Parathyroid adenoma (tissue), 2 donors: Measurements from ENCODE around the gene PEF1.

Experiments used
- H2AFZ ChIP-seq: fragments of 300-600 bp; sonication (generic); one replicate; pipeline ENCODE4 v1.7.0; 2017; ENCODE audit warnings: antibody characterized with exemption, mild to moderate bottlenecking
- H3K27ac ChIP-seq: fragments of 300-600 bp; sonication (generic); one replicate; pipeline ENCODE4 v1.7.0; 2017
- H3K27me3 ChIP-seq: fragments of 300-600 bp; sonication (generic); one replicate; pipeline ENCODE4 v1.7.0; 2017; ENCODE audit warnings: low read length; ENCODE audit not compliant: control insufficient read depth, insufficient read depth
- H3K36me3 ChIP-seq: fragments of 300-600 bp; sonication (generic); one replicate; pipeline ENCODE4 v1.7.0; 2017; ENCODE audit warnings: low read length; ENCODE audit not compliant: control insufficient read depth, insufficient read depth
- H3K4me1 ChIP-seq: fragments of 300-600 bp; sonication (generic); one replicate; pipeline ENCODE4 v1.7.0; 2017; ENCODE audit warnings: control low read depth
- H3K4me2 ChIP-seq: fragments of 300-600 bp; sonication (generic); one replicate; pipeline ENCODE4 v1.7.0; 2017; ENCODE audit warnings: low read length
- H3K4me3 ChIP-seq: fragments of 300-600 bp; sonication (generic); one replicate; pipeline ENCODE4 v1.7.0; 2017; ENCODE audit warnings: low read depth, low read length
- H3K79me2 ChIP-seq: fragments of 300-600 bp; sonication (generic); one replicate; pipeline ENCODE4 v1.7.0; 2017; ENCODE audit warnings: control low read depth
- H3K9ac ChIP-seq: fragments of 300-600 bp; sonication (generic); one replicate; pipeline ENCODE4 v1.7.0; 2017; ENCODE audit warnings: mild to moderate bottlenecking
- H3K9me3 ChIP-seq: fragments of 300-600 bp; sonication (generic); one replicate; pipeline ENCODE4 v1.7.0; 2017; ENCODE audit warnings: low read length; ENCODE audit not compliant: control insufficient read depth
- CTCF ChIP-seq: fragments of 300-600 bp; sonication (generic); IDR thresholded peaks from one replicate; pipeline ENCODE4 v1.7.0; 2017; ENCODE audit warnings: antibody characterized with exemption, mild to moderate bottlenecking
- donor health status: primary hyperparathyroidism.

PEF1 gene

GRCh38 chr1:31595836-31596736 is 48.6 kb downstream of the PEF1 start:
- H3K27me3 ChIP-seq, result no peaks in the 10 kb centered on the region
- no peak overlapping the region for H3K27ac ChIP-seq
- no peaks in the 10 kb centered on the region for H3K36me3 ChIP-seq
- no peak overlapping the region for H3K9ac ChIP-seq
- no peak overlapping the region for H3K4me2 ChIP-seq
- H3K4me1 ChIP-seq, result no peaks in the 10 kb centered on the region
- no peaks in the 10 kb centered on the region for H3K9me3 ChIP-seq
- no peak overlapping the region for H3K4me3 ChIP-seq
- no peaks in the 10 kb centered on the region for H3K79me2 ChIP-seq
- H2AFZ ChIP-seq, result no peak overlapping the region
- TF ChIP-seq CTCF, result no peak

GRCh38 chr1:31593770-31594632 is 50.7 kb downstream of the PEF1 start:
- H3K9ac ChIP-seq, result no peak overlapping the region
- no peak overlapping the region for H3K4me3 ChIP-seq

GRCh38 chr1:31593136-31593665 is 51.5 kb downstream of the PEF1 start:
- H3K9me3 ChIP-seq, result no peaks in the 10 kb centered on the region
- no peak overlapping the region for H3K4me3 ChIP-seq
- no peaks in the 10 kb centered on the region for H3K36me3 ChIP-seq
- no peaks in the 10 kb centered on the region for H3K4me1 ChIP-seq
- H3K9ac ChIP-seq, result no peak overlapping the region
- H3K27ac ChIP-seq, result no peak overlapping the region
- H3K4me2 ChIP-seq, result no peak overlapping the region
- no peak for TF ChIP-seq CTCF
- no peaks in the 10 kb centered on the region for H3K79me2 ChIP-seq
- no peaks in the 10 kb centered on the region for H3K27me3 ChIP-seq
- H2AFZ ChIP-seq, result no peak overlapping the region

More at GRCh38 chr1:31593770-31594632, 50.7 kb downstream of the PEF1 start:
- Histone ChIP-seq H3K27me3 (no peaks in the 10 kb centered on the region), H3K27ac (no peak overlapping the region), H2AFZ (no peak overlapping the region), H3K9me3 (no peaks in the 10 kb centered on the region), H3K36me3 (no peaks in the 10 kb centered on the region), H3K4me2 (no peak overlapping the region), H3K79me2 (no peaks in the 10 kb centered on the region), H3K4me1 (no peaks in the 10 kb centered on the region)
- TF ChIP-seq CTCF, result peak; percentile 80

- Histone ChIP-seq H3K4me1 (no peaks in the 10 kb centered on the region), H2AFZ (no peak overlapping the region), H3K36me3 (no peaks in the 10 kb centered on the region), H3K9ac (no peak overlapping the region), H3K4me3 (no peak overlapping the region), H3K27ac (no peak overlapping the region), H3K9me3 (no peaks in the 10 kb centered on the region), H3K27me3 (no peaks in the 10 kb centered on the region), H3K79me2 (no peaks in the 10 kb centered on the region), H3K4me2 (peak overlapping the region; percentile 19)
- no peak for TF ChIP-seq CTCF
Observed at GRCh38 chr1:31592132-31592531, 52.5 kb downstream of the PEF1 start.
